Muscle of arm (tissue), 12 donors: Measurements from ENCODE around the gene CCDC51. TPM values are rescaled to one million over a fixed set of nuclear protein-coding genes. Genes with fewer than 3 reads are reported as not detected.
A peak's percentile ranks its signal among the peaks of the same experiment; 100 is the strongest.

ENCODE experiments used
- DNase-seq: peaks from one replicate; pipeline ENCODE4 v3.0.0-alpha.2; 2013
- polyA plus RNA-seq, 12 donors: library from polyadenylated mRNA; unstranded; fragments of 120-200 nt; gene quantifications; one replicate each; pipeline ENCODE4 v1.2.1, GENCODE V29; 2013; ENCODE audit not compliant: insufficient read length in 12 of 12

The CCDC51 gene
- polyA plus RNA-seq, 12 donors = 8.9 to 22.3 (median 11.0) TPM; not detected in 1

- DNase-seq = no peak
Observed at GRCh38 chr3:48435223-48435595, 4.7 kb downstream of the CCDC51 start.

- DNase-seq = no peak
Observed at GRCh38 chr3:48434591-48435222, 5.2 kb downstream of the CCDC51 start.

- no peak for DNase-seq
Observed at GRCh38 chr3:48433472-48434118, 6.3 kb downstream of the CCDC51 start.

- DNase-seq = no peak
Observed at GRCh38 chr3:48432411-48433371, 7.2 kb downstream of the CCDC51 start.

GRCh38 chr3:48431224-48432029 lies 8.5 kb downstream of the CCDC51 start:
- no peak for DNase-seq

GRCh38 chr3:48430708-48431101 lies 9.2 kb downstream of the CCDC51 start:
- no peak for DNase-seq

- DNase-seq = no peak
Observed at GRCh38 chr3:48429960-48430707, 9.8 kb downstream of the CCDC51 start, which contains the start of gene PLXNB1. Gene PLXNB1, minus strand, starts transcription at chr3:48430086. Its CDS starts 5,475 bp downstream, at chr3:48424611.

GRCh38 chr3:48429317-48429959 lies 10.5 kb downstream of the CCDC51 start:
- no peak for DNase-seq

- DNase-seq = peak; percentile 57
Observed at GRCh38 chr3:48428572-48429316, 11.2 kb downstream of the CCDC51 start.

- no peak for DNase-seq
Observed at GRCh38 chr3:48428088-48428571, 11.8 kb downstream of the CCDC51 start.

- DNase-seq = no peak
Observed at GRCh38 chr3:48427630-48427962, 12.3 kb downstream of the CCDC51 start.

- DNase-seq = no peak
Observed at GRCh38 chr3:48426944-48427629, 12.8 kb downstream of the CCDC51 start.

GRCh38 chr3:48426401-48426909 lies 13.5 kb downstream of the CCDC51 start:
- DNase-seq = no peak

GRCh38 chr3:48425281-48425812 lies 14.6 kb downstream of the CCDC51 start:
- DNase-seq = no peak

- DNase-seq = no peak
Observed at GRCh38 chr3:48423883-48424695, 15.8 kb downstream of the CCDC51 start.

GRCh38 chr3:48423241-48423882 lies 16.6 kb downstream of the CCDC51 start:
- DNase-seq = no peak

- DNase-seq = no peak
Observed at GRCh38 chr3:48422681-48423080, 17.2 kb downstream of the CCDC51 start.
